ENCODE results near the gene MSN. TPM values are rescaled to one million over a fixed set of nuclear protein-coding genes. Genes with fewer than 3 reads are reported as not detected.
"Not testable (repeated sequence)": the region's sequence is repeated elsewhere in the genome, so short reads cannot be mapped to it uniquely, and the experiment has no call there.

The MSN gene
- total RNA-seq = 1,000 to 10,000 TPM in 1 of 3 donors, 100 to 1,000 TPM in 2; 866 to 1,028 (median 919) TPM
- 688 TPM for total RNA-seq (2013)

DNA sequence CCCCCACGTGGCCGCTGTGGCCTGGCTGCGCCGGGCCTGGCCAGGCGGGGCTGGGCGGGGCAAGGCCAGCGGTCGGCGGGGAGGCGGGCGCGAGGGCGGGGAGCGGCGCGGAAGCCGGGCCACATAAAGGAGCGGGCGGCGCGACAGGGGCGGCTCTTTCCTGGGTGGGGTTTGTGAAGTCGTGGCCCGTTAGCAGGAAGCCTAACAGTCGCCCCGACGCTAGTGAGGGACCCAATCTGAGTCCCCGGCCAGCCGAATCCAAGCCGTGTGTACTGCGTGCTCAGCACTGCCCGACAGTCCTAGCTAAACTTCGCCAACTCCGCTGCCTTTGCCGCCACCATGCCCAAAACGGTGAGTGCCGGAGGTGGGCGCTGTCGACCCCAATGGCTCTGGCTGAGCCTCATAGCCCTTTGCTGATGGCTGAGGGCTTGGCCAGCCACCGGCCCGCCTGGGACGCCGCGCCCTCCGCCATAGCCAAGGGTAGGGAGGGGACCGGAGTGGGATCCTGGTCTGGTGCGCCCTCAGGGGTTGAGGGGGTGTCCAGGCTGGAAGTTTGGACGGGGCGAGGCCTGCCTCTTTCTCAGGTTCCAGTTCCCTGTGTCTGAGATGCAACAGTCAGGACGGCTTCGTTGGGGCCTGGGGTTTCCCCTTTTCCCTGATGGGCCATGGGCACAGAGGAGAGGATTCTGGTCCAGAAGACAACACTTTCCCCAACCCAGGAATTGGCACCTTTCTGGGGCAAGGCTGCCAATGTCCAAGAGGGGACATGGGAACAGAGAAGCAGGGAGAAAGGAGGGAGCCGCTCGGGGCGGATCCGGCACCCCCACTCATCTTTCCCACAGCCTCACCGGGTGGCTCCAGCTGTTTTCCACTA is at the start of gene MSN:
TSS of gene MSN (plus strand) at position 152 of the 874 bp plus-strand sequence. CDS start at position 340, 188 bp downstream.
- peaks cover 18% of the 10 kb centered on the region for H3K4me1 ChIP-seq (ENCODE audit: control insufficient read depth, insufficient read depth, low read length)
- peaks cover 10% of the 10 kb centered on the region for H3K36me3 Mint-ChIP-seq
- H3K27me3 Mint-ChIP-seq (ENCODE audit: low read depth in 2 of 2) = no peaks in the 10 kb centered on the region
- intact Hi-C loops (cut with micrococcal nuclease) = loop anchor here (2.0 kb wide), 3 partner anchors 31 to 319 kb away; no protein-coding TSS in a partner anchor
- ATAC-seq = peak; percentile 69 to 89 (median 86)
- H3K9me3 ChIP-seq (ENCODE audit: control insufficient read depth, insufficient read depth, low read length) = no peaks in the 10 kb centered on the region
- H3K27ac Mint-ChIP-seq = peak within 1 kb of the TSS; percentile 94 to 97
- H3K27me3 ChIP-seq (ENCODE audit: control insufficient read depth, insufficient read depth, low read length) = no peaks in the 10 kb centered on the region
- H3K36me3 ChIP-seq (ENCODE audit: control insufficient read depth, insufficient read depth, low read length) = peaks cover 2% of the 10 kb centered on the region
- H3K9me3 Mint-ChIP-seq = no peaks in the 10 kb centered on the region
- H3K4me3 Mint-ChIP-seq = peak within 1 kb of the TSS; percentile 86
- DNase-seq = peak; percentile 69 to 80
- H3K27ac ChIP-seq (ENCODE audit: low read length) = peak within 1 kb of the TSS; percentile 88
- peak within 1 kb of the TSS; percentile 96 for H3K4me3 ChIP-seq (ENCODE audit: low read length)
- TF ChIP-seq, protein P1, sequence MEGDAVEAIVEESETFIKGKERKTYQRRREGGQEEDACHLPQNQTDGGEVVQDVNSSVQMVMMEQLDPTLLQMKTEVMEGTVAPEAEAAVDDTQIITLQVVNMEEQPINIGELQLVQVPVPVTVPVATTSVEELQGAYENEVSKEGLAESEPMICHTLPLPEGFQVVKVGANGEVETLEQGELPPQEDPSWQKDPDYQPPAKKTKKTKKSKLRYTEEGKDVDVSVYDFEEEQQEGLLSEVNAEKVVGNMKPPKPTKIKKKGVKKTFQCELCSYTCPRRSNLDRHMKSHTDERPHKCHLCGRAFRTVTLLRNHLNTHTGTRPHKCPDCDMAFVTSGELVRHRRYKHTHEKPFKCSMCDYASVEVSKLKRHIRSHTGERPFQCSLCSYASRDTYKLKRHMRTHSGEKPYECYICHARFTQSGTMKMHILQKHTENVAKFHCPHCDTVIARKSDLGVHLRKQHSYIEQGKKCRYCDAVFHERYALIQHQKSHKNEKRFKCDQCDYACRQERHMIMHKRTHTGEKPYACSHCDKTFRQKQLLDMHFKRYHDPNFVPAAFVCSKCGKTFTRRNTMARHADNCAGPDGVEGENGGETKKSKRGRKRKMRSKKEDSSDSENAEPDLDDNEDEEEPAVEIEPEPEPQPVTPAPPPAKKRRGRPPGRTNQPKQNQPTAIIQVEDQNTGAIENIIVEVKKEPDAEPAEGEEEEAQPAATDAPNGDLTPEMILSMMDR (IDR thresholded peaks at IDR 0.05) = no peak
- peaks cover 56 to 75% of the 10 kb centered on the region in 2 donors for H3K4me1 Mint-ChIP-seq
- whole genome bisulfite sequencing (ENCODE audit: insufficient coverage) = 0% methylated on average over 49 of the region's 56 CpGs

DNA sequence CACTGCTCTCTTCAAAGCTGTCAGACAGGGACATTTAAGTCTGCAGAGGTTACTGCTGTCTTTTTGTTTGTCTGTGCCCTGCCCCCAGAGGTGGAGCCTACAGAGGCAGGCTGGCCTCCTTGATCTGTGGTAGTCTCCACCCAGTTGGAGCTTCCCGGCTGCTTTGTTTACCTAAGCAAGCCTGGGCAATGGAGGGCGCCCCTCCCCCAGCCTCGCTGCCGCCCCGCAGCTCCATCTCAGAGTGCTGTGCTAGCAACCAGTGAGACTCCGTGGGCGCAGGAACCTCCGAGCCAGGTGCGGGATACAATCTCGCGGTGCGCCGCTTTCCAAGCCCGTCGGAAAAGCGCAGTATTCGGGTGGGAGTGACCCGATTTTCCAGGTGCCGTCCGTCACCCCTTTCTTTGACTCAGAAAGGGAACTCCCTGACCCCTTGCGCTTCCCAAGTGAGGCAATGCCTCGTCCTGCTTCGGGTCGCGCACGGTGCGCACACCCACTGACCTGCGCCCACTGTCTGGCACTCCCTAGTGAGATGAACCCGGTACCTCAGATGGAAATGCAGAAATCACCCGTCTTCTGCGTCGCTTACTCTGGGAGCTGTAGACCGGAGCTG is 47.3 kb upstream of the MSN start:
- H3K36me3 ChIP-seq (ENCODE audit: control insufficient read depth, insufficient read depth, low read length); H3K9me3 Mint-ChIP-seq; intact Hi-C loops (cut with micrococcal nuclease); H3K4me1 Mint-ChIP-seq; DNase-seq; H3K27ac Mint-ChIP-seq; H3K27me3 Mint-ChIP-seq (ENCODE audit: low read depth in 2 of 2); H3K27ac ChIP-seq (ENCODE audit: low read length); H3K27me3 ChIP-seq (ENCODE audit: control insufficient read depth, insufficient read depth, low read length); H3K4me3 ChIP-seq (ENCODE audit: low read length); H3K4me1 ChIP-seq (ENCODE audit: control insufficient read depth, insufficient read depth, low read length); ATAC-seq; H3K4me3 Mint-ChIP-seq; H3K9me3 ChIP-seq (ENCODE audit: control insufficient read depth, insufficient read depth, low read length); H3K36me3 Mint-ChIP-seq: not testable (repeated sequence)
- 97% methylated on average over 29 of the region's 33 CpGs for WGBS (ENCODE audit: insufficient coverage)

DNA sequence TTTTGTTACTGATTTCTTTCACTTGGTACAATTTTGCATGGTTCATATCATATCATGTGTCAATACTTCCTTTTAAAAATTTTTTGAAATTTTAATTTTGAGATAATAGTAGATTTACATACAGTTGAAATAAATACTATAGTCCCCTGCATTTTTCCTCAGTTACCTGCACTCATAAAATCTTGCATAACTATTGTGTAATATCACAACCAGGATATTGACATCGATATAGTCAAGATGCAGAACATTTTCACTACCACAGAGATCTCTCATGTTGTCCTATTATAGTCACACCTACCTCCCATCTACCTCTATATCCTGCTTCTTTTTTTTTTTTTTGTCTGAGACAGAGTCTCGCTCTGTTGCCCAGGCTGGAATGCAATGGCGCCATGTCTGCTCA is 36.7 kb upstream of the MSN start:
- Histone ChIP-seq H3K9me3 (ENCODE audit: control insufficient read depth, insufficient read depth, low read length) (peaks cover 10% of the 10 kb centered on the region), H3K4me3 (ENCODE audit: low read length) (no peak overlapping the region), H3K36me3 (ENCODE audit: control insufficient read depth, insufficient read depth, low read length) (no peaks in the 10 kb centered on the region), H3K27me3 (ENCODE audit: control insufficient read depth, insufficient read depth, low read length) (no peaks in the 10 kb centered on the region), H3K4me1 (ENCODE audit: control insufficient read depth, insufficient read depth, low read length) (no peaks in the 10 kb centered on the region), H3K27ac (ENCODE audit: low read length) (no peak overlapping the region)
- no peak for ATAC-seq
- DNase-seq = no peak
- no peaks in the 10 kb centered on the region for H3K36me3 Mint-ChIP-seq
- H3K4me3 Mint-ChIP-seq = no peak overlapping the region
- H3K27me3 Mint-ChIP-seq (ENCODE audit: low read depth in 2 of 2) = peaks cover 0 to 5% of the 10 kb centered on the region in 2 donors
- H3K9me3 Mint-ChIP-seq = no peaks in the 10 kb centered on the region
- H3K4me1 Mint-ChIP-seq = peaks cover 5 to 14% of the 10 kb centered on the region in 2 donors
- TF ChIP-seq, protein P1 (IDR thresholded peaks at IDR 0.05) = no peak
- intact Hi-C loops (cut with micrococcal nuclease) = no loop called here
- no peak overlapping the region for H3K27ac Mint-ChIP-seq
- 89% methylated on average over 3 of the region's 3 CpGs for WGBS (ENCODE audit: insufficient coverage)

DNA sequence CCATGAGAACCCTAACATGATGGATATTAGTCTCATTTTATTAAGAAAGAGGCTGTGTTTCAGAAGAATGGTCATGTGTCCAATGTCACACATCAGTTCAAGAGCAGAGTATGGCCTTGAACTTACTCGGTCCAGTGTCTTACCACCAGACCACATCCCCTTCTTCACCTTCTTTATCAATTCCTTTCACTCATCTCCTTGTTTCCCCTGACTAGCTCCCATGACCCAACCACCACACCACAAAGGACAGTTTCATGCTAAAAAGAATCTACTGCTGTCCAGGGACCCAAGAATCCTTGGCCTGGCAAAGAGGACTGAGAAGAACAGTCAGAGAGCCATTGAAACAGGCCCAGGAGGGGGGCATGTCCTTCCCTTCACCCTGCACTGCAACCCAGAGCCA is 33.6 kb upstream of the MSN start:
- no peak overlapping the region for H3K4me3 ChIP-seq (ENCODE audit: low read length)
- Mint-ChIP-seq H3K9me3 (no peaks in the 10 kb centered on the region), H3K27me3 (ENCODE audit: low read depth in 2 of 2) (no peaks in the 10 kb centered on the region), H3K27ac (peak overlapping the region in 1 of 2 donors; percentile 45), H3K4me3 (no peak overlapping the region), H3K4me1 (peaks cover 15 to 17% of the 10 kb centered on the region in 2 donors), H3K36me3 (no peaks in the 10 kb centered on the region)
- no peak for ATAC-seq
- TF ChIP-seq, protein P1 (IDR thresholded peaks at IDR 0.05) = no peak
- H3K36me3 ChIP-seq (ENCODE audit: control insufficient read depth, insufficient read depth, low read length) = no peaks in the 10 kb centered on the region
- DNase-seq = no peak
- H3K27ac ChIP-seq (ENCODE audit: low read length) = no peak overlapping the region
- 17% methylated on average over 1 of the region's 1 CpG for WGBS (ENCODE audit: insufficient coverage)
- H3K4me1 ChIP-seq (ENCODE audit: control insufficient read depth, insufficient read depth, low read length) = no peaks in the 10 kb centered on the region
- no peaks in the 10 kb centered on the region for H3K9me3 ChIP-seq (ENCODE audit: control insufficient read depth, insufficient read depth, low read length)
- intact Hi-C loops (cut with micrococcal nuclease) = no loop called here
- no peaks in the 10 kb centered on the region for H3K27me3 ChIP-seq (ENCODE audit: control insufficient read depth, insufficient read depth, low read length)
